Right ventricle myocardium superior (tissue), 1 donor: ENCODE data around the gene RNF223. TPM values are rescaled to one million over a fixed set of nuclear protein-coding genes. Genes with fewer than 3 reads are reported as not detected.

Experiments
- ATAC-seq: fragments of 200-7000 bp; cut with Tn5 transposase; one replicate; pipeline ENCODE4 v1.9.1; 2020; ENCODE audit warnings: mild to moderate bottlenecking; ENCODE audit not compliant: poor library complexity
- DNase-seq: peaks from one replicate; pipeline ENCODE4 v3.0.0-alpha.2; 2020
- intact Hi-C: fragments of 100-400 bp; cut with DNase I; formaldehyde crosslinking; loops from one replicate; pipeline ENCODE4 v1.11.2; 2022
- total RNA-seq: library from RNA; stranded (reverse); fragmentation: NEBNext Ultra II Directional; extraction: Animal tissue kit (Norgen Biotek cat#: 25700); gene quantifications from one replicate; pipeline ENCODE4 v1.2.1, GENCODE V29; 2021
- donor health status: DM: no; HTN: yes; CAD: no; lungs with severe emphysema.

RNF223 gene
- total RNA-seq, 1 donor from 2014 or later = not detected

DNA sequence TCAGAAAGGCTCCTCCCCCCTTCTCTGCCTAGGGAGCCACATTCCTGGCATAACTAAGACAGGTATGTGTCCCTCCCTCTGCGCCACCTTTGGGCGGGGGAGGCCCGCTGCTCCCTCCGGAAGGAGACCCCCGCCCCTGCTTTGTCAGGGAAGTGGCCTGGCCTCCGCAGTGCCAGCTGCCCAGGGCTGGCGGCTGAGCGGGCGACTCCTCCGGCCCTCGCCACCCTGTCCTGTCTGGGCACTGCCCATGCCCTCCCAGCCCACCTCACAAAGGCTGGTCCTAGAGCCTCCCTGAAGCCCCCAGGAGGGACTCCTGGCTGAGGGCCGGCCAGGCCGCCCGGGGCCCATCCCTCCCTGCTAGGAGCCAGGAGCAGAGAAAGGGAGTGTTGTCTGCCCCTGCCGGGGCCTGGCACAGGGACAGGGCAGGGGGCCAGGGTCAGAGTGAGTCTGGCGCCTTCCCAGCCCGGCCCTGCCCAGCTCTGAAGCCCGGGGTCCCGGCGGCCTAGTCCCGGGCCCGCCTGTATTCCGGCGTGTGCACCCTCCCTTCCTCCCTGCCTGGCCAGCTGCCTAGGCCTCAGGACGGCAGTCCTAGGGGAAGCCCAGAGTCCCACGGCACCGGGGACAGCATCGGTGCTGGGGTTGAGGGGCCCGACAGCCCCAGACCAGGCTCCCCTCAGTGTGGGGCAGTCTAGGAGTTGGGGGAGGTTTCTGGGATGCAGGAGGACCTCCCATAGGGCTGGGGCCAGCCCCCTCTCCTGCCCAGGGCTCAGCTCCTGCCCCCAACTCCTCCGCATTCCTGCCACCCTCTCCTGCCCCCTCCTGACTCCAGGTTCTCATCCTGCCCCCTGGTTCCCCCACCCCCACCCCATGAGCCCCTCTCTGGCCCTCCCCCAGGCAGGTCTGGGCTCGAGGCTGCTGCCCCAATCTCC is 49.1 kb downstream of the RNF223 start:
- intact Hi-C loops = no loop called here
- ATAC-seq (peak; percentile 5), DNase-seq (no peak)

DNA sequence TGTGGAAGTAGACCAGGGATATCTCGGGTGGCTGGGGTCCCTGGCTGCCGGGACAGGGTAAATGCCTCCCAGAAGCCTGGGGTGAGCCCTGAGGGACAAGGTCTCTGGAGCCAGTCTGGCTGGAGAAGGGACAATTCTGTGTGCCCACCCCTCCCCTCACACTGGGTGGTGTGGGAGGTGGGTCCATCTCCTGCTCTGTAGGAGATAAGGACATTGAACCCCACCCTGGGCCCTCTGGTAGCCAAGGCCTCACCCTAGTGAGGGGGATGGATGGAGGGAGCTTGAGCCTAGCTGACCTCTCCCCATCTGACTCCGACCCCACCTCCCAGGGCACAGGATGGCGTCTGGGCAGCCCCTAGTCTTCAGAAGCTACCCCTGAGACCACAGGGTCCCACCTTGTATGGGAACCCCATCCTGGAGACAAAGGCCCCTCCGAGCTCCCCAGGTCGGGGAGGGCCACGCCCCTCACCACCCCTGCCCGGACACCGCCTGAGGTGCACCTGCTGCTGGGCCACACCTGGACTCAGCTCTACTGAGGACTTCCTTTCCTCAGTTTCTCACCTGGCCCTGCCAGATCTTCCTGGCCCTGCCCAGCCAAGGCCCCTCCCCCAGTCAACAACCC is 49.8 kb downstream of the RNF223 start:
- DNase-seq (no peak), ATAC-seq (no peak)
- intact Hi-C loops = no loop called here

DNA sequence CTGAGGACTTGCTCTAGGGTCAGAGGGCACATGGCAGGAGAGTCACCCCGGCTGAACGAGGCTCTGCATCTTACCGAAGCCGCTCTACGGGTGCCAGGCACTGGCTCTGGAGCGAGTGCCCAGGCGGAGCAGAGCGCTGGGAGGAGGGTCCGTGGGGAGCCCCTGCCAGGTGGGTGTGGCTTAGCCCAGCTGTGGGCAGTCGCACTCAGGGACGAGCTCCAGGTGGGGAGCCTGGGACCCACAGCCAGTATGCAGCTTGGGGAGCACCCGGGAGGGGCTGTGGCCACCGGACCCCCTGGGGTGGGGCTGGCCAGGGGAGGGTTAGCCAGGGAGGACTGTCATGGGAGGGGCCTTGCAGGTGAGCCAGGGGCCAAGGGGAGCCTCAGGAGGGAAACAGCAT is 50.4 kb downstream of the RNF223 start:
- DNase-seq (no peak), ATAC-seq (no peak)
- intact Hi-C loops = no loop called here

DNA sequence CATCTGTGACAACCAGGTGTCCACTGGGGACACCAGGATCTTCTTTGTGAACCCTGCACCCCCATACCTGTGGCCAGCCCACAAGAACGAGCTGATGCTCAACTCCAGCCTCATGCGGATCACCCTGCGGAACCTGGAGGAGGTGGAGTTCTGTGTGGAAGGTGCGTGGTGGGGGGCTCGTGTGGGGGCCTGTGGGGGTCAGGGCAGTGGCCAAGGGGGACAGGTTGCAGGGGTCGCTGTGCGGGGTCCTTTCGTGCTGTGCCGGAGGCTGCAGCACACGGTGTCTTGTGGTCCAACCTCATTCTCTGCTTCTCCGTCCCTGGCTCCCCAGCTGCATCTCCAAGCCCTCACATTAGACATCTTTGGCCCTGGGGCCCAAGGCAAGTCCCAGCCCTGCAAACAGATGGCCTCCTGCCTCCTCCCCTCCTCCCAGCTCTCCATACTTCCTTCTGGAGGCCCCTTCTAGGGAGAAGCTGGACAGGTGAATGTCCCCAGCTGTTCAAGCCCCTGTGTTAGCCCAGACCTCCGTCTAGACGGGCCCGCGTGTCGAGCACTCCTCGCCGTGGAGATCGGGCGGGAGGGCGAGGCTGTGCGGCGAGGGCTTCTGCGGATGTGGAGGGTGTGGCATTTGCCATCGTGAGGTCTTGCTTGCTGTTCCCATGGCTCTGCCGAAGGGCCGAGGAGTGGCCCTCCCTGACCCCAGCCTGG is 51.6 kb downstream of the RNF223 start:
- no peak for DNase-seq
- no peak for ATAC-seq
- intact Hi-C loops = no loop called here

DNA sequence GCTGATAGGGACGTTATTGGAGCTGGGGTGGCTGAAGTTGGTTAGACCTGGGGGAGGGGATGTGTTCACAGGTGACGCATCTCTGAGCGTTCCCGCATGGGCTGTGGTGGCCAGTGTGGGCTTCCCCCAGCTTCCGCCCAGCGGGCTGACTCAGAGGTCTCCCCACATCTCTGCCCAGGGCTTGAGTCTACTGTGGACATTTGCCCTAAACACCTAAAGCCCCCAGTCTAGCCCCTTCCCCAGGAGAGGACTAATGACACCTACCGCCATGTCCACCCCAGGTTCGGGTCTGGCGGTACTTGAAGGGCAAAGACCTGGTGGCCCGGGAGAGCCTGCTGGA is 52.2 kb downstream of the RNF223 start:
- intact Hi-C loops = no loop called here

DNA sequence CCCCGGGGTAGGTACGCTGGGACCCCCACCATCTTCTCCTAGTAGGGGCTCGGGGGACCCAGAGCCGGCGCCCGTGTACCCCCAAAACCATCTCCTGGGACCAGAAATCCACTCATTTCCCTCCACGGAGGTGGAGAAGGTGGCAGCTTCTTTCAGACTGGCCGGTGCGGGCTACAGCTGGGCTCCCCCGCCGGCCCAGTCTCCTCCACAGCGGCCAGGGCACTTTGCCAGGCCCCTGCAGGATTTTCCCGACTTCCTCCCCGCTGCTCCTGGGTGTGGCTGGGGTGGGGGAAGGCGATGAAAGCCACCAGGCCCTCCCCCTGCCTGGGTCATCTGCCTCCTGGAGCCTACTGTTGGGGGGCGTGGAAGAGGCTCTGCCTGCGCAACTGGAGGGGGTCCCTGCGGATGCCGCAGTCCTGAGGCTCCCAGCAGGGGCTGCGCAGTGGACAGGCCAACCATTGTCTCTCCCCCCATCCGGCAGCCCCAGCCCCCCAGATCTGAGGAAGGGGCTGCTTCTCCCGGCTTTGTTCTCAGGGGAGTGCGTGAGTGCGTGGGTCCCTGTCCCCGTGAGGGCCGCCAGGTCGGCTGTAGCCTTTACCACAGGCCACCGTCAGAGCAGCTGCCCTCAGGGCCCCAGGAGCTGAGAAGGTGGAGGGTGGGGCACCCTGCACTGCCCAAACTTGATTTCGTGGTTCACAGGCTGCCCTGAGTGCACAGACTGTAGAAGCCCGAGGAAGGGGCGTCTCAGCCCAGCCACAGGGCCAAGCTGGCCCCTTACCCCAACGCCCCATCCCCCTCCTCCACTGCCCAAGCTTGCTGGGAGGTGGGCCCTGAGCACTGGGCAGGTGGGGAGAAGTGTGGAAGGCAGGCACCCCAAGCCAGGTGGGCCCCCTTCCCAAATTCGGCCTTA is 52.8 kb downstream of the RNF223 start:
- ATAC-seq (peak; percentile 11), DNase-seq (peak; percentile 80)
- intact Hi-C loops = no loop called here

More for the DNA sequence above, 52.2 kb downstream of the RNF223 start:
- DNase-seq (no peak), ATAC-seq (no peak)

Other genes starting within 250 kb of the RNF223 start
- 1.5 TPM for gene SAMD11, start 150.4 kb downstream of the RNF223 start, total RNA-seq
- 42.8 TPM for gene NOC2L, start 115.0 kb downstream of the RNF223 start, total RNA-seq
- 5.6 TPM for gene KLHL17, start 113.7 kb downstream of the RNF223 start, total RNA-seq
- gene PLEKHN1, start 107.8 kb downstream of the RNF223 start, total RNA-seq = not detected
- 170 TPM for gene PERM1, start 92.2 kb downstream of the RNF223 start, total RNA-seq
- 27.4 TPM for gene HES4, start 74.2 kb downstream of the RNF223 start, total RNA-seq
- 13.3 TPM for gene ISG15, start 60.8 kb downstream of the RNF223 start, total RNA-seq
- 12.8 TPM for gene AGRN, start 54.2 kb downstream of the RNF223 start, total RNA-seq
- gene C1orf159, start 41.8 kb upstream of the RNF223 start, total RNA-seq = 2.4 TPM
- 0.22 TPM for gene TTLL10, start 99.6 kb upstream of the RNF223 start, total RNA-seq
- 0.32 TPM for gene TNFRSF18, start 132.3 kb upstream of the RNF223 start, total RNA-seq
- 2.1 TPM for gene TNFRSF4, start 139.8 kb upstream of the RNF223 start, total RNA-seq
- 110 TPM for gene SDF4, start 157.7 kb upstream of the RNF223 start, total RNA-seq
- 8.6 TPM for gene B3GALT6, start 157.9 kb upstream of the RNF223 start, total RNA-seq
- 0.51 TPM for gene C1QTNF12, start 172.4 kb upstream of the RNF223 start, total RNA-seq
- 34.7 TPM for gene UBE2J2, start 199.5 kb upstream of the RNF223 start, total RNA-seq
- 2.6 TPM for gene SCNN1D, start 206.1 kb upstream of the RNF223 start, total RNA-seq
- gene ACAP3, start 233.6 kb upstream of the RNF223 start, total RNA-seq = 56.3 TPM
- gene PUSL1, start 234.3 kb upstream of the RNF223 start, total RNA-seq = 10.6 TPM